Measurements from ENCODE around the gene TTLL10.
"Not testable (repeated sequence)": the region's sequence is repeated elsewhere in the genome, so short reads cannot be mapped to it uniquely, and the experiment has no call there.

Gene TTLL10

DNA sequence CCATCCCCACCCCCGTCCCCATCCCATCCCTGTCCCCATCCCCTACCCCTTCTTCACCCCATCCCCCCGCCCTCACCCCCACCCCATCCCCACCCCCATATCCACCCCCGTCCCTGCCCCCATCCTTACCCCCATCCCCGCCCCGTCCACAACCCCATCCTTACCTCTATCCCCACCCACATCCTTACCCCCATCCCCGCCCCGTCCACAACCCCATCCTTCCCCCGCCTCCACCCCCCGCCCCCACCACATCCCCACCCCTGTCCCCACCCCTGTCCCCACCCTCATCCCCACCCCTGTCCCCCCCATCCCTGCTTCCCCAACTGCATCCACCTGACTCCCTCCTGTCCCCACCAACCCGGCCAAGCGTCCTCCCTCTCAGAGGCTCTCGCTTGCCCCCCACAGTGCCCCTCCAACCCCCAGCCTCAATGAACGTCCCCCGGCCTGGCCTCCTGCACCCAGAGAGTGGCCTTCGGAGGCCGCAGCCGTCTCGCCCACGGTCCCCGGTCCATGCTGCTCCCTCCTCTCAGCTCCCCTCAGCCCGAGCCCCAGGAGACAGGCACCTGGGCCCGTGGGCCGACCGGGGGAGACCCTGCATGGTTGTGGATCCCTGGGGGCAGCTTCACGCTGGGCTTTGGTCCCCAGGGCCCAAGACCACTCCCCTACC lies 32.3 kb upstream of the TTLL10 start:
- DNase-seq (ENCODE audit: low spot score): no peak

DNA sequence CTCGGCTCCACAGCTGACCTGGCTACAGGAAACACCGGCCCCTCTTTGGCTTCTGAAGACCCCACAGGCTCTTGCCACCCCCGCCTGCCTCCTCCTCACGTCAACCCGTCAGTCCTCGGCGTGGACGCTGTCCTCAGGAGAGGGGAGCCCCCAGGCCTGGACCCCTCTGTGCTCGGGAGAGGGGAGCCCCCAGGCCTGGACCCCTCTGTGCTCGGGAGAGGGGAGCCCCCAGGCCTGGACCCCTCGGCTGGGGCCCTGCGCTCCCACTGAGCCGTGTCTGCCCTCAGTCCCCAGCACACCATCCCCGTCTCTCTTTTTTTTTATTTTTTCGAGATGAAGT lies 31.8 kb upstream of the TTLL10 start:
- DNase-seq (ENCODE audit: low spot score): no peak

DNA sequence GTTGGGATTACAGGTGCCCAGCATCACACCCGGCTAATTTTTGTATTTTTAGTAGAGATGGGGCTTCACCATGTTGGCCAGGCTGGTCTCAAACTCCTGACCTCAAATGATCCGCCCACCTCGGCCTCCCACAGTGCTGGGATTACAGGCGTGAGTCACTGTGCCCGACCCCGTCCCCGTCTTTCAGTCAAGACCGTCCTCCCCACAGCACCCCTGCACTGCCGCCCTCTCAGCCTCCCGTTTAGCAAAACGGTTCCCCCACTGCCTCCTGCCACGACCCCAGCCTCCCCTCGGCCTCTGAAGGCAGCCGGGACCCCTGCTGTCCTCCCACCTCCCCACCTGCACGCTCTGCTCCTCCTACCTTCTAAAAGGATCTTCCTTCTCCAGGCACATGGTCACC lies 31.3 kb upstream of the TTLL10 start:
- DNase-seq (ENCODE audit: low spot score): not testable (repeated sequence)

DNA sequence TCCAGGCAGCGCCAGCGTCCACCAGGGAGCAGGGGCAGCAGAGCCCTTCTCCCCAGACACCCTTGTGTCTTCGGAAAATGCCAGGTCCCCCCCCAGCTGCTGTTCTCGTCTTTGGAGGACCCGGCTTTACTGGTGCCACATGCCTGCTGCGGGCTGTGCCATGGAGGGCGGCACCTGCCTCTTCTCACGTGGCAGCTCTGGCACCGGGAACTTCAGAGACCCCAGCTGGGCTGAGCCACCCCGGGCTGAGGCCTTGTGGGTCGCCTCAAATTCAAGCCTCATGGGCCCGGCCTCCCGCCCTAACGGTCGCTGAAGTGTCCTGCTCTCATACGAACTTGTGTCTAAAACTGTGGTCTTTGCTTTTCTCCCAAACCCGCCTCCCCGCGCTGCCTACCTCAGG lies 30.8 kb upstream of the TTLL10 start:
- no peak for DNase-seq (ENCODE audit: low spot score)

DNA sequence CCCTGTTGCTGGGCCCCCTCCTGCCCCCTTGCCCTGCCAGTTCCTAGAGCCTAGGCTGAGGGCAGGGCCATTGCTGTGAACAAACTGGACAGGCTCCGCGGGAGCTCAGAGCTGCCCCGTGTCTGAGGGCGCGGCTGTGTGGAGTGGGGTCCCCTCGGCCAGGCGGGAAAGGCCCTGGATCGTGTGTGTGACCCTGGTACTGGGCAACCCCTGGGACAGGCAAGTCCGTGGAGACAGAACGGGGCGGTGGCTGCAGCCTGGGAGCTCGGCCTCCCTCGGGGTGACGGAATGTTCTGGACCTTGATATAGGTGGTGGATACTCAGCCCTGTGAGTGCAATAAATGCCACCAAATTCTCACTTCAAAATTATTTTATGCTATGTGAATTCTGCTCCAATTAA lies 30.0 kb upstream of the TTLL10 start:
- no peak for DNase-seq (ENCODE audit: low spot score)

DNA sequence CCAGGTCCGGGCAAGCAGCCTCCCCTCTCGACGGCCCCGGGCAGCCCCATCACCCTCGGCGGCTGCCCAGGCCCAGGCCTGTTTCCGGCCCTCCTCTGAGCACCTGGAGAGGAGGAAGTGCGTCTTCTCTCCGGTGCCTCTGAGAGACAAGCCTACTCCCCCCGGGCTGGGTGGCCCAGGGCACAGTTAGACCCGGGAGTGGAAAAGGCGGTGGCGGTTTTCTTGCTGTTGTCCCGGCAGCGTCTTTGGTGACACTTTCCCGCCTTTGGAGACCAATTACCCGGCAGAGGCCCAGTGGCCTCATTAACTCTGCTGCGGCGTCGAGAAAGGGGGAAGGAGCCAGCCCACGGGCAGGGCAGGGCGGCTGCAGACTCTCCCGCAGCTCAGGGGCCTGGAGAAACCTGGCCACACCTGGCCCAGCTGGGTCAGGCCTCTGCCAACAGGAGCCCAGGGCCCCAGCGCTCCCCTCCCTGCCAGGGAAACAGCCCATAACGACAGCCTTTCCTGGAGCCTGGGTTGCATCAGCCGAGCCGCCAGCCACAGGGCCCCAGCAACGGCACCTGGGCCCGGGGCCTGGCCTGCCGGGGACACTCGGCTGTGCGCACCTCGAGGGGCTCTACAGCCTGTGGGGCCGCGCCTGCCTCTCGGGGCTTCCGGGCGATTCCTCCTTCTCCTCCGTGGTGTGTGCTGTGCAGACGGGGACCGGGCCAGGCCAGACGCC lies 29.4 kb upstream of the TTLL10 start:
- peak; percentile 73 for DNase-seq (ENCODE audit: low spot score)

DNA sequence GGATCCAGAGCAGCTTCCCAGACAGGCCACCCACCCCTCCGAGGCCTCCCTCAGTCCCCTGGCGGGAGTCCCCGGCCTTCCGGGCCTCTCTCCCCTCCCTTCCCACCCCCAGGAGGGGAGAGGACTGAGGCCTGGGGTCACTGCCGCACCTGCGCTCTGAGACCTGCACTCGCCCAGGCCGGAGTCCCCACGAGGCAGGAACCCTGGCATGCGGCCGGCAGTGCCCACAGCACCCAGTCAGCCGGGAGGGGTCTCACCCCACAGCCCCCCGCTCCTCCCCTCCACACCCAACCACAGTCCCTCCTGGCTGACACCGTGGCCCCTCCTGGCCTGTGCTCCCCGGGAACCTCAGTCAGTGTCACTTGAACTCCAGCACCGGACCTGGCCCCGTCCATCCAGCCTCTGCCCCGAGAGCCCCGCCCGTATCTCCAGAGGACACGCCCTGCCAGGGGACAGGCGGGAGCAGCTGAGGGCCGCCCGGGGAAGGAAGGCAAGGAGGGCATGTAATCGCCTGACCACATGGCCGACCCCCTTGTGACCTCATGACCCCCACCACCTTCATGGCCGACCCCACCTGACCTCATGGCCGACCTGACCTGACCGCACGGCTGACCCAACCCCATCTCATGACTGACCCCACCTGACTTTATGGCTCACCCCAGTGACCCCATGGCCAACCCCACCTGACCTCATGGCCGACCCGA lies 28.7 kb upstream of the TTLL10 start:
- DNase-seq (ENCODE audit: low spot score): no peak

DNA sequence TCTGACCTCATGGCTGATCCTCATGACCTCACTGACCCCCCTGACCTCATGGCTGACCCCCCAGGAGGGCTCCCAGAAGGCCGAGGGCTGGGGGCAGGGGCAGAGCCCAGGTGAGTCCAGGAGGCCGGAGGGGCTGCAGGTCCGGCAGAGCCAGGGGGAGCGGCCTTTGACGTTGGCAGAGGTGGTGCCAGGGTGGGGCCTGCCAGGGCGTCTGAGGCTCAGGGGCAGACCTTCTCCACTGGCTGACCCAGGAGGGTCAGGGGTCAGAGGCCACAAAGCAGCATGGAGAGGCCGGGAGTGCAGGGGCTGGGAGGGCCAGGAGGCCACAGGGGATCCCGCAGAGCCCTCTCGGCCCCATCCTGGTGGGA lies 28.1 kb upstream of the TTLL10 start:
- DNase-seq (ENCODE audit: low spot score): no peak

DNA sequence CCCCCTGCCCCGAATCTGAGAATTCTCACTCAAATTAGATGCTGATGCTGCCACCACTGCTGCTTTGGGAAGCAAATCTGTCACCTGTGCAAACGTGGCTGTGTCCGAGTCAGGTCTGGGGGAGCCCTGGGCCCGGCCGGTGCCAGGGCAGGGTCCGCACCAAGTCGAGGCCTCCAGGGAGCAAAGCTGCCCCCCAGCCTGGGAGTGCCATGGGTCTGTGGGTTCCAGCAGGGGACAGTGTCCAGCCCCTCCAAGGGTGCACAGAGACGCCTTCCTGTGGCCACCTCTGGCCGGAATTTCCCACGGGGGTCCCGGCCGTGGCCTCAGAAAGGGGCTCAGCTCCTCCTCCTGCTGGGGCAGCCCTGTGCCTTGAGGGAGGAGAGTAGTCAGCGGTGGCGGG lies 27.7 kb upstream of the TTLL10 start:
- no peak for DNase-seq (ENCODE audit: low spot score)

DNA sequence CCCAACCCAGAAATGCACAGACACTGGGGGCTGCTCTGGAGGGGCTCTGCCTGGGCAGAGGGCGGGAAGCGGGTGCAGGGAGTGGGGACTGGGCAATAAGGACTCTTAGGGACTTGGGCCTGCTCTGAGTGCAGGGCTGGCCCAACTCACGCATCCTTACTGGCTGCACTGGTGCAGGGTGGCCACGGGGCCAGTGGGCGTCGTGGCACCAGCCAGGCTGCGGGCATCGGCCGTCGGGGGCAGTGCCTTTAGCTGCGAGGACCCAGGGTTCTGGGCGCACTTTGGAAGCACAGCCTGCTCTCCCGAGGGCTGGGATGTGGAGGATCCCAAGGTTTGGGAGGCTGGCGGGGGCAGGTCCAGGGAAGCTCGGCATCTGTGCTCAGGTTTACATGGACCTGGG lies 27.1 kb upstream of the TTLL10 start:
- DNase-seq (ENCODE audit: low spot score): no peak

DNA sequence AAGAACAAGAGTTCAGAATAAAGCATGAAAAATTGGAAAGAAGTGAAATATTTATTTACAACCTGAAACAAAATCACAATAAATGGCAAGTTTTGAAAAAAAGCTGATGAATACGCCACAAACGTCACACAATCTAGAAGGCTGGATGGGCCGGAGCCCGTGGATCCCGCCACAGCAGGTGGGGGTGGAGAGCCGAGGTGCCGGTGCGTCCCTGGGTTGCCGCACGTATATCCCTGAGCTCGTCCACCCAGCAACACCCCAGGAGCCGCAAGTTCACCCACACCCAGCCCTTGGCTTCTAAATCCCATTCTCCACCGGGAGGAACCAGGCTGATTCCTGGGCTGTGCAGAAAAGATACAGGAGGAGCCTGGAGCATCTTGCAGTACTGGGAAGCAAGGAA lies 25.6 kb upstream of the TTLL10 start:
- DNase-seq (ENCODE audit: low spot score): no peak

DNA sequence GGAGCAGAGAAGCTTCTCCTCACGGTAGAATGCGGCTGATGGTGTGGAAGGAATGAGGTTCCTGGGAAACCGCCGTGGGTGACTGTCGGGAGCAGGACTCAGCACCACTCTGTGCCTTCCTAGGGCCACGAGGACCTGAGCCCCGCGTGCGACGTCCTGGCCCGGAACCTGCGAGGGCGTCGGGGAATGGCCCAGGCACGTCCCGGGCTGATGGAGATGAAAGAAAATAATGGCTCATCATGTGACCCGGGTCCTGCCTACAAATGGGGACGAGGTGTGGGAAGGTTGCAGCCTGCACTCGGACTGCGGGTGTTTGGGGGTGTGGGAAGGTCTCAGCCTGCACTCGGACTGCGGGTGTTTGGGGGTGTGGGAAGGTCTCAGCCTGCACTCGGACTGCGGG lies 25.1 kb upstream of the TTLL10 start:
- no peak for DNase-seq (ENCODE audit: low spot score)

DNA sequence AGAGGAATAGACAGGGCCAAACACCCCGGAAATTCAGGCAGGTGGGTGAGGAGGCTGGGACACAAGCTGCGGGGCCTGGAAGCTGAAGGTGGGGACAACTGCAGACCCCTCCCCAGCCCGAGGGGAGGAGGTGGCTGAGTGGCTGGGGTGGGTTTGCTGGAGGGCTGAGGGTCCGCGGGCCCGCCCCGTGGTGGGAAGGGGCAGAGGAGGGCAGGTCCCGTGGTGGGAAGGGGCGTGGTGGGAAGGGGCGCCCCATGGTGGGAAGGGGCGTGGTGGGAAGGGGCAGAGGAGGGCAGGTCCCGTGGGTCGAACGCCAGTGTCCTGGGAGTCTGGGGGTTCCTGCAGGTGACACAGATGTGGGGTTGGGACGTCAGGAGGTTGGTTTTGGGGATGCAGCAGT lies 24.3 kb upstream of the TTLL10 start:
- DNase-seq (ENCODE audit: low spot score): no peak

DNA sequence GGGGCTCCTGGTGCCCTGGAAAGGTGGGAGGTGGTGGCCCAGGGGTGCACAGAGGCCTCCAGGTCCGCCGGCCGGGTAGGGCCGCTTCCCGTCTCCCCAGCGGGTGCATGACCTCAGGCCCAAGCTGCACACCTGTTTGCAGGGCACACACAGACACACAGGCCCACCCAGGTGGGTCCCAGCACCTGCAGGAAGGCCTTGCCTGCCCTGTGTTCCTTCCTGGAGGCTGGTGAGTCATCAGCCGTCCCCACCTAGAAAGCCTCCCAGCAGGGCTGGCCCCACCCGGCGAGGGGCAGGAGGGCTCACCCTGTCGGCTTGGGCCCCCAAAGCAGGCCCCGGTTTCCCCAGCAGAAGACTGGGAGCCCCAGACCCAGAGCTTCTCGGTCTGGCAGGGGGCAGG lies 23.6 kb upstream of the TTLL10 start:
- no peak for DNase-seq (ENCODE audit: low spot score)

DNA sequence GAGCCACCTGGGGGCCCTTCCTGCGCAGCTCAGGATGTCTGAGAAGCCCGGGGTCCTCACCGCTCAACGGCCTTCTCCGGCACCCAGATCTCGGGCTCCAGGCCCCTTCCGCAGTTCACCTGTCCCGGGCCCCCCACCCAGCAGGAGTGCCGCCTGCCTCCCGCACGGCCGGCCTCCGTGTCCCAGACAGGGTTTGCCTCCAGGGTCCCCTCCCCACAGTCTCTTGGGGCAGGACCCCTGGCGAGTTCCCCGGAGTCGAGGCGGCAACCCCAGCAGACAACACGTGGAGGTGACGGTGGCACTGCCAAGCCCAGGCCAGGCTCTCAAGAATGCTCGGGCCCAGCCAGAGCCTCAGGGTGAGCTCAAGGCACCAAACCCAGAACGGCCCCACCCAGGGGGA lies 22.4 kb upstream of the TTLL10 start:
- no peak for DNase-seq (ENCODE audit: low spot score)

DNA sequence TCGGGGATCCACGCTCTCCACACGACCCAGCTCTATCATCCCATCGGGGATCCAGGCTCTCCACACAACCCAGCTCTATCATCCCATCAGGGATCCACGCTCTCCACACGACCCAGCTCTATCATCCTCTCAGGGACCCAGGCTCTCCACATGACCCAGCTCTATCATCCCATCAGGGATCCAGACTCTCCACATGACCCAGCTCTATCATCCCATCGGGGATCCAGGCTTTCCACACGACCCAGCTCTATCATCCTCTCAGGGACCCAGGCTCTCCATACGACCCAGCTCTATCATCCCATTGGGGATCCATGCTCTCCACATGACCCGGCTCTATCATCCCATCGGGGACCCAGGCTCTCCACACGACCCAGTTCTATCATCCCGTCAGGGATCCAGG lies 21.2 kb upstream of the TTLL10 start:
- not testable (repeated sequence) for DNase-seq (ENCODE audit: low spot score)

DNA sequence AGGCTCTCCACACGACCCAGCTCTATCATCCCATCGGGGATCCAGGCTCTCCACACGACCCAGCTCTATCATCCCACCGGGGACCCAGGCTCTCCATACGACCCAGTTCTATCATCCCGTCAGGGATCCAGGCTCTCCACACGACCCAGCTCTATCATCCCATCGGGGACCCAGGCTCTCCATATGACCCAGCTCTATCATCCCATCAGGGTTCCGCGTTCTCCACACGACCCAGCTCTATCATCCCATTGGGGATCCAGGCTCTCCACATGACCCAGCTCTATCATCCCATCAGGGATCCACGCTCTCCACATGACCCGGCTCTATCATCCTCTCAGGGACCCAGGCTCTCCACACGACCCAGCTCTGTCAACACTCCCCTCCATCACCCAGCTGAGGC lies 20.5 kb upstream of the TTLL10 start:
- not testable (repeated sequence) for DNase-seq (ENCODE audit: low spot score)

DNA sequence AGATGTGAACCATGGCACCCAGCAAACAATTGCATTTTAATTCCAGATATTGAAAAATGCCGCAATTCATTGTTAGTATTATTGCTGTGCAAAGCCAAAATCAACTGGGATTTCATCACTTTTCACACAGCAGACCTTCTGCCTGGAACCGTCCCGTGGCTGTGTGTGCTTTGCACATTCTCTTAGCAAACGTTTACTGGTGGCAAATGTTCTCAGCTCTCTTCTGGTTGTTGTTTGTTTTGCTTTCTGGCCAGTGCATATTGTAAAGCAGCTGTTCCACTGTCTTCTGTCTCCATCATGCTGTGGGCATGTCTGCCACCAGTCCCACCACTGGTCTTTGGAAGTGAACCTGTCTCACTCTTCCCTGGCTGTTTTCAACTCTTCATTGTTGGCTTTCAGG lies 19.8 kb upstream of the TTLL10 start:
- no peak for DNase-seq (ENCODE audit: low spot score)

DNA sequence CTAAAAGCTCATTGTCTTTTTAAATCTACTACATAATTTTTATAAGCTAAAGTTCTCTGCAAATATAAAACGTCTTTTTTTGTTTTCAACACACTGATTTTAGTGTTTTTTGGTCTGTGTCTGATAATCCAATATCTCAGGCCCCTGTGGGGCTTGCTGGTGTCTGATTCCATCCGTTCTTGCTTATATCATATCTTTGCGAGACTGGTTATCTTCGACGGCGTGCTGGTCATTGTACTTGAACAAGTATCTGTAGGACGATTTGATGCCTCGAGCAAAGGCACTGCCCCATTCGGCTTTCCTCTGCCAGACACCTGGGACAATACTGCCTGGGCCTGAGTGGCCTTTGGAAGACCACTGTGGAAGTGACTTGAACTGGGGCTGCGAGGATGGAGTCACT lies 18.4 kb upstream of the TTLL10 start:
- no peak for DNase-seq (ENCODE audit: low spot score)

DNA sequence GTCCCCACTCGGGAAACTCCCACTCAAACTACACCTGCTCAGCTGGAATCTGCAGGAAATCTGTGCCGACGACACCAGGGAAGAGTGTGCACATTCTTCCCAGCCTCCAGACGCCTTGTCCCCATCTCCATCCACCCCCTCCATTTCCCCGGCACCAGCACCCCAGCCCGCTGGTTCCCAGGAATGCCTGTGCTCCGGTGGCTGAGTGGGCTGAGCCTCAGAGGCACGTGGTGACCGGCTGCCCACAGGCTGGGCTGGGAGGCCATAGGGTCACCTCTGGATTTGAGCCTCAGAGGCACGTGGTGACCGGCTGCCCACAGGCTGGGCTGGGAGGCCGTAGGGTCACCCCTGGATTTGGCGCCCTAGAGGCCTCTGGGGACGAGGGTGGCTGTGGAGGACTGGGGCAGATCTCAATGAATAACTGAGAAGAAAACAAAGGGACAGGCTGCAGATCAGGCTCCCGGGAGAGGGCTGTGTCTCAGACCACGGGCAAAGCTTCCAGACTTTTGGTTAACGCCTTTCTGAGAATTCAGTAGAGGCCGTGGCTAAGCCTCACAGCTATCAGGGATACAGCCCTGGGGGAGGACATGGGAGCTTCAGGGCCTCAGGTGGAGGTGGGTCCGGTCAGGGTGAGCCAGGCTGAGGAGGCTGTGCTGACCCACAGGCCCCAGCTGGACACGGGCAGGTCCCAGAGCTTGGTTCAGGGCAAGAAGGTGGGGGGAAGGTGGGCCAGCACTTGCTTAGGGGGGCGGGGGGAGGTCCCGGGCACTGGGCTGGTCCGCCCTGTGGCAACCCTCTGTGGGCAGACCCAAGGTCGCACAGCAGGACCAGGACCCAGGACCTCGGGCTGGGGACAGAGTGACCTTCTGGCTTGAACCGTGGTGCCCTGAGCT lies 17.3 kb upstream of the TTLL10 start:
- DNase-seq (ENCODE audit: low spot score): no peak

DNA sequence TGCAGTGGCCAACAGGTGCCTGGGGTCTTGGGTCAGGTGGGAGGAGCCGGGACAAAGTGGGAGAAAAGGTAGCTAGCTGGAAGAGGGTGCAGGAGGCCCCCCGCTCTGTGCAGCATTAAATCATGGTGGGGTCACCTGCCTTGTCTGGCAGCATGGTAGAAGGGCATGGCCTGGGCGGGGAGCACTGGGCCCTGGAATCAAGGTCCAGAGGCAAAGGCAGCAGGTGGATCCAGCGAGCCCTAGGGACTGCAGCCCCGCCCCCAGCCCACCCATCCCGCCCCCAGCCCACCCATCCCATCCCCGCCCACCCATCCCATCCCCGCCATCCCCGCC lies 16.7 kb upstream of the TTLL10 start:
- no peak for DNase-seq (ENCODE audit: low spot score)

DNA sequence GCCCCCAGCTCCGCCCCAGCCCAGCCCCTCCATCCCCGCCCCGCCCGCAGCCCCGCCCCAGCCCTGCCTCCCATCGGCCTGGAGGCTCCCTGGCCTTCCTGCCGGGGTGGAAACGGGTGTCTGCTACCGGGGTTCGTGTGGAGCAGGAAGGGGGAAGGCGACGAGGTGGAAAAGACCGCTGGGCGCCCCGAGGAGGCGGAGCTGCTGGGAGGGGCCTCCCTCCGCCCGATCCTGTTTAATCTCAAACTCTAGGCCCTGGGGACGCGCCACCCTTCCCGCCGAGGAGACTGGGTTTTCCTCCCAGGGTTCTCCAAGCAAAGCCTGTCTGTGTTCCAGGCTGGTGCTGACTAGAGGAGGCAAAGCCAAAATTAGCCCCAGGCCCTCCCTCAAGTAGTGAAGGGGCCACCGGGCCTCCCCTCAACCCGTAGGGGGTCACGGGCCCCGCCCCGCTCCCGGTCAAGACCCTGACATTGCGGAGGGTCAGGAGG lies 16.2 kb upstream of the TTLL10 start:
- peak; percentile 86 for DNase-seq (ENCODE audit: low spot score)

Data from germinal center (tissue), 1 donor.